ENCODE results near the gene XKR7.

DNA sequence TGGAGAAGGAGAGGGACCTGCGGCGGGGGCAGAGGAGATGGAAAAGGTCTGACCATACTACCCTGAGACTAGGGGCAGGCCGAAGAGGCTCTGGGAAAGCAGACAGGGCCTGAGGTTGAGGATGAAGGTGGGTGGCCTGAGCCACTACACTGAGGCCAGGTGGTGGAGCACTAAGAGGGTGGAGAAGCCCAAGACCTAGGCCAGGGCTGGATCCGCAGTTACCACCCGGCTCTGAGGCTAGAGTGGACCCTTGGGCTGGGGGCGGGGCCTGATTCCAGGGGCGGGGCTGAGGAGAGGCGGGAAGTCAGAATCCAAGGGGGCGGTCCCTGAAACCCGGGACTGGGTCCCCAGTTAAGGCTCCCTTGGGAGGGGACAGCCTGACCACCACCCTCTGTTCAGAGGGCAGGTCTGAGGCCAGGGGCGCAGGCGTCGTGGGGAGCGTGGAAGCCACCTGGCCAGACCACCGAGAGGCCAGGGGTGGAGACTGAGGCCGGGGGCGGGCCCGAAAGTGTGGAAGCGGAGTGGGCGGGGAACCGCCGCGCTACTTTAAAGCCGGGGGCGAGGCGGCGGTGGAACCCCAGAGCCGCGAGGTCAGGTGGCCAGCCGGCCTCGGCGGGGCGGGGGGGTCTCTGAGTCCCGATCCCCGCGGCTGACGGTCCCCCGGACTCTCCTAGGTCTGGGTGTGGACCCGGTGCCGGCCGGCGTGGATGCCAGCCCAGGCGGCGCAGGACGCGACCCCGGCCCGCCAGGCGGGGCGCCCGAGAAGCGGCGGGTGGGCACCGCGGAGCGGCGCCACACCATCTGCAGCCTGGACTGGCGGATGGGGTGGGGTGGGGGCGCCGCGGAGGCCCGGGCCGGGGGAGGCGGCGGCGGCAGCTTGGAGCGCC lies 50.6 kb downstream of the XKR7 start:
- TF ChIP-seq, protein P1, sequence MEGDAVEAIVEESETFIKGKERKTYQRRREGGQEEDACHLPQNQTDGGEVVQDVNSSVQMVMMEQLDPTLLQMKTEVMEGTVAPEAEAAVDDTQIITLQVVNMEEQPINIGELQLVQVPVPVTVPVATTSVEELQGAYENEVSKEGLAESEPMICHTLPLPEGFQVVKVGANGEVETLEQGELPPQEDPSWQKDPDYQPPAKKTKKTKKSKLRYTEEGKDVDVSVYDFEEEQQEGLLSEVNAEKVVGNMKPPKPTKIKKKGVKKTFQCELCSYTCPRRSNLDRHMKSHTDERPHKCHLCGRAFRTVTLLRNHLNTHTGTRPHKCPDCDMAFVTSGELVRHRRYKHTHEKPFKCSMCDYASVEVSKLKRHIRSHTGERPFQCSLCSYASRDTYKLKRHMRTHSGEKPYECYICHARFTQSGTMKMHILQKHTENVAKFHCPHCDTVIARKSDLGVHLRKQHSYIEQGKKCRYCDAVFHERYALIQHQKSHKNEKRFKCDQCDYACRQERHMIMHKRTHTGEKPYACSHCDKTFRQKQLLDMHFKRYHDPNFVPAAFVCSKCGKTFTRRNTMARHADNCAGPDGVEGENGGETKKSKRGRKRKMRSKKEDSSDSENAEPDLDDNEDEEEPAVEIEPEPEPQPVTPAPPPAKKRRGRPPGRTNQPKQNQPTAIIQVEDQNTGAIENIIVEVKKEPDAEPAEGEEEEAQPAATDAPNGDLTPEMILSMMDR (IDR thresholded peaks at IDR 0.05) = no peak
- TF ChIP-seq POLR2A (IDR thresholded peaks at IDR 0.05) = no peak
